ENCODE measurements around the gene VTI1B. TPM values are rescaled to one million over a fixed set of nuclear protein-coding genes. Genes with fewer than 3 reads are reported as not detected.
A peak's percentile ranks its signal among the peaks of the same experiment; 100 is the strongest.

The VTI1B gene
- total RNA-seq (2014; rRNA removed; shearing (Covaris generic)) (44.5 and 44.7 TPM in 2 replicates), polyA plus RNA-seq (2016; fragmentation: Nextera tagmentation; extraction: Ambion mirVana) (90.2 and 96.1 TPM in 2 replicates)
- long read RNA-seq, full-length matches to known transcripts = 40 of 47 reads
- long read RNA-seq, partial matches to known transcripts = 5 of 47 reads
- long read RNA-seq, other reads (novel, unspliced or antisense) = 2 of 47 reads

GRCh38 chr14:67674480-67675218 is at the start of gene VTI1B:
Gene VTI1B, minus strand, starts transcription at chr14:67674632. Its CDS starts 143 bp downstream, at chr14:67674489.
- DNase-seq (ENCODE audit: low spot score) (peak; percentile 93), ATAC-seq (peak; percentile 92)
- no peaks in the 10 kb centered on the region for H3K9me2 ChIP-seq (ENCODE audit: insufficient read depth)
- no peak for TF ChIP-seq ZNF331 (CRISPR knock-in tag; IDR thresholded peaks at IDR 0.05; ENCODE audit: low read depth)
- peak; percentile 56 for TF ChIP-seq CREB1 (CRISPR knock-in tag; IDR thresholded peaks at IDR 0.05; ENCODE audit: low read depth)
- peak; percentile 75 for TF ChIP-seq POLR2AphosphoS5 (IDR thresholded peaks at IDR 0.05; ENCODE audit: low read depth)
- TF ChIP-seq CTCF (conservative IDR thresholded peaks at IDR 0.05; ENCODE audit: low read depth in 2 of 2) = peak in 1 of 2 experiments; percentile 22; a peak in 1 of 4 replicates
- TF ChIP-seq, protein P1, sequence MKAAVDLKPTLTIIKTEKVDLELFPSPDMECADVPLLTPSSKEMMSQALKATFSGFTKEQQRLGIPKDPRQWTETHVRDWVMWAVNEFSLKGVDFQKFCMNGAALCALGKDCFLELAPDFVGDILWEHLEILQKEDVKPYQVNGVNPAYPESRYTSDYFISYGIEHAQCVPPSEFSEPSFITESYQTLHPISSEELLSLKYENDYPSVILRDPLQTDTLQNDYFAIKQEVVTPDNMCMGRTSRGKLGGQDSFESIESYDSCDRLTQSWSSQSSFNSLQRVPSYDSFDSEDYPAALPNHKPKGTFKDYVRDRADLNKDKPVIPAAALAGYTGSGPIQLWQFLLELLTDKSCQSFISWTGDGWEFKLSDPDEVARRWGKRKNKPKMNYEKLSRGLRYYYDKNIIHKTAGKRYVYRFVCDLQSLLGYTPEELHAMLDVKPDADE (IDR thresholded peaks at IDR 0.05) = peak; percentile 82
- TF ChIP-seq, protein P2, sequence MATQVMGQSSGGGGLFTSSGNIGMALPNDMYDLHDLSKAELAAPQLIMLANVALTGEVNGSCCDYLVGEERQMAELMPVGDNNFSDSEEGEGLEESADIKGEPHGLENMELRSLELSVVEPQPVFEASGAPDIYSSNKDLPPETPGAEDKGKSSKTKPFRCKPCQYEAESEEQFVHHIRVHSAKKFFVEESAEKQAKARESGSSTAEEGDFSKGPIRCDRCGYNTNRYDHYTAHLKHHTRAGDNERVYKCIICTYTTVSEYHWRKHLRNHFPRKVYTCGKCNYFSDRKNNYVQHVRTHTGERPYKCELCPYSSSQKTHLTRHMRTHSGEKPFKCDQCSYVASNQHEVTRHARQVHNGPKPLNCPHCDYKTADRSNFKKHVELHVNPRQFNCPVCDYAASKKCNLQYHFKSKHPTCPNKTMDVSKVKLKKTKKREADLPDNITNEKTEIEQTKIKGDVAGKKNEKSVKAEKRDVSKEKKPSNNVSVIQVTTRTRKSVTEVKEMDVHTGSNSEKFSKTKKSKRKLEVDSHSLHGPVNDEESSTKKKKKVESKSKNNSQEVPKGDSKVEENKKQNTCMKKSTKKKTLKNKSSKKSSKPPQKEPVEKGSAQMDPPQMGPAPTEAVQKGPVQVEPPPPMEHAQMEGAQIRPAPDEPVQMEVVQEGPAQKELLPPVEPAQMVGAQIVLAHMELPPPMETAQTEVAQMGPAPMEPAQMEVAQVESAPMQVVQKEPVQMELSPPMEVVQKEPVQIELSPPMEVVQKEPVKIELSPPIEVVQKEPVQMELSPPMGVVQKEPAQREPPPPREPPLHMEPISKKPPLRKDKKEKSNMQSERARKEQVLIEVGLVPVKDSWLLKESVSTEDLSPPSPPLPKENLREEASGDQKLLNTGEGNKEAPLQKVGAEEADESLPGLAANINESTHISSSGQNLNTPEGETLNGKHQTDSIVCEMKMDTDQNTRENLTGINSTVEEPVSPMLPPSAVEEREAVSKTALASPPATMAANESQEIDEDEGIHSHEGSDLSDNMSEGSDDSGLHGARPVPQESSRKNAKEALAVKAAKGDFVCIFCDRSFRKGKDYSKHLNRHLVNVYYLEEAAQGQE (IDR thresholded peaks at IDR 0.05; ENCODE audit: unreplicated experiment) = no peak
- H4K20me1 ChIP-seq (replicated peaks; ENCODE audit: insufficient read depth) = peaks cover 33% of the 10 kb centered on the region
- Mint-ChIP-seq H3K27me3 (ENCODE audit: insufficient read depth, low read depth, poor library complexity) (peaks cover 8% of the 10 kb centered on the region), H3K27ac (peak within 1 kb of the TSS; percentile 94), H3K36me3 (ENCODE audit: low read depth) (peaks cover 31% of the 10 kb centered on the region), H3K9me3 (no peaks in the 10 kb centered on the region), H3K4me3 (peak within 1 kb of the TSS; percentile 92), H3K4me1 (peaks cover 15% of the 10 kb centered on the region)
- H3K4me1 ChIP-seq (ENCODE audit: insufficient read depth) = peaks cover 11% of the 10 kb centered on the region
- H3K27ac ChIP-seq (ENCODE audit: low read depth) = peak within 1 kb of the TSS; percentile 97
- peak within 1 kb of the TSS; percentile 88 for H3K4me3 ChIP-seq
- peaks cover 15% of the 10 kb centered on the region for H3F3A ChIP-seq (replicated peaks; ENCODE audit: low read depth)
- H2AFZ ChIP-seq = peak within 1 kb of the TSS; percentile 92
- H3K27me3 ChIP-seq (ENCODE audit: insufficient read depth) = no peaks in the 10 kb centered on the region
- peaks cover 52% of the 10 kb centered on the region for H3K79me2 ChIP-seq (replicated peaks; ENCODE audit: insufficient read depth)
- peak within 1 kb of the TSS; percentile 76 for H3K4me2 ChIP-seq
- peaks cover 22% of the 10 kb centered on the region for H3K36me3 ChIP-seq (ENCODE audit: insufficient read depth)
